Right lobe of liver (tissue), 4 donors: ENCODE data around the gene GPR161.

ENCODE experiments used
- CTCF ChIP-seq, 4 donors: fragments of 200-600 bp in 3 of 4; fragments of 450-650 bp in 1 of 4; IDR thresholded peaks; one replicate each; pipeline versions ENCODE4 v1.5.1 to v1.8.0; 2016 to 2022; ENCODE audit warnings: antibody characterized with exemption in 4 of 4, mild to moderate bottlenecking in 2 of 4
- POLR2A ChIP-seq: fragments of 450-650 bp; IDR thresholded peaks from one replicate; pipeline ENCODE4 v1.6.1; 2017; ENCODE audit warnings: antibody characterized with exemption, mild to moderate bottlenecking
- donor health status: DM: no; HTN: no; CAD: no.
- donor health status: DM: no; HTN: no; CAD: no.
- donor health status: DM: no; HTN: yes; CAD: no.

DNA sequence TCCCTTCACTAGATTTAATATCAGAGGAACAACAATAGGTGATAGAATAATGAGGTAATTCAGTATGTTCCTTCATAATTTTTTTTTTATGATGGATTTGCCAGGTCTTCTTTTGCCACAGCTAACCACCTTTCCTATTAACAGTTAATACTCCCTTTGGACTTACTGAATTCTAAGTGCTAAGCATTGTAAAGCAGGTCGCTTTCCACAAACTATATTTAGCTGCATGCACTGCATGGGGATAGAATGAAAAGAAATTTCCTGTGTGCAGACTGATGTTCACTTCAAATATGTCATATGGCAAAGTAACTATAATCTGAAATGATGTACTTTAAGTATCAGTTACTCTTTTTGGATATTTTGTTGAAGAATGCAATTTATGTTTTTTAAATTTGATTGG, 85.8 kb downstream of the GPR161 start:
- TF ChIP-seq CTCF (IDR thresholded peaks at IDR 0.05) (no peak), POLR2A (no peak)
